ENCODE measurements around the gene CD248.
A peak's percentile ranks its signal among the peaks of the same experiment; 100 is the strongest.

The CD248 gene

GRCh38 chr11:66281001-66281400, 35.8 kb downstream of the CD248 start:
- DNase-seq (ENCODE audit: low spot score) (no peak), ATAC-seq (ENCODE audit: low read depth) (no peak)
- H3K4me1 ChIP-seq (ENCODE audit: insufficient read depth, poor library complexity, severe bottlenecking), result no peaks in the 10 kb centered on the region
- no peak for TF ChIP-seq CTCF (IDR thresholded peaks at IDR 0.05; ENCODE audit: poor library complexity, severe bottlenecking)
- no peak overlapping the region for H3K27ac ChIP-seq (ENCODE audit: poor library complexity, severe bottlenecking)
- H3K27me3 ChIP-seq (ENCODE audit: insufficient read depth, poor library complexity, severe bottlenecking), result no peaks in the 10 kb centered on the region
- no peak overlapping the region for H3K4me3 ChIP-seq (ENCODE audit: severe bottlenecking)
- H3K9me3 ChIP-seq (ENCODE audit: severe bottlenecking), result no peaks in the 10 kb centered on the region
- H3K36me3 ChIP-seq (ENCODE audit: low read depth), result peaks cover 13% of the 10 kb centered on the region; the same call in 1 of the 2 replicates

GRCh38 chr11:66280428-66280827, 36.4 kb downstream of the CD248 start:
- Histone ChIP-seq H3K36me3 (ENCODE audit: low read depth) (peaks cover 16% of the 10 kb centered on the region), H3K4me1 (ENCODE audit: insufficient read depth, poor library complexity, severe bottlenecking) (no peaks in the 10 kb centered on the region), H3K4me3 (ENCODE audit: severe bottlenecking) (no peak overlapping the region), H3K27ac (ENCODE audit: poor library complexity, severe bottlenecking) (no peak overlapping the region), H3K9me3 (ENCODE audit: severe bottlenecking) (no peaks in the 10 kb centered on the region), H3K27me3 (ENCODE audit: insufficient read depth, poor library complexity, severe bottlenecking) (no peaks in the 10 kb centered on the region)
- ATAC-seq (ENCODE audit: low read depth), result no peak
- DNase-seq (ENCODE audit: low spot score), result peak; percentile 61
- no peak for TF ChIP-seq CTCF (IDR thresholded peaks at IDR 0.05; ENCODE audit: poor library complexity, severe bottlenecking)

GRCh38 chr11:66279092-66279734, 37.6 kb downstream of the CD248 start:
- no peak for TF ChIP-seq CTCF (IDR thresholded peaks at IDR 0.05; ENCODE audit: poor library complexity, severe bottlenecking)
- Histone ChIP-seq H3K36me3 (ENCODE audit: low read depth) (peaks cover 12% of the 10 kb centered on the region), H3K27me3 (ENCODE audit: insufficient read depth, poor library complexity, severe bottlenecking) (no peaks in the 10 kb centered on the region), H3K9me3 (ENCODE audit: severe bottlenecking) (no peaks in the 10 kb centered on the region), H3K4me1 (ENCODE audit: insufficient read depth, poor library complexity, severe bottlenecking) (no peaks in the 10 kb centered on the region), H3K4me3 (ENCODE audit: severe bottlenecking) (no peak overlapping the region), H3K27ac (ENCODE audit: poor library complexity, severe bottlenecking) (no peak overlapping the region)
- DNase-seq (ENCODE audit: low spot score) (peak; percentile 47), ATAC-seq (ENCODE audit: low read depth) (no peak)

- Histone ChIP-seq H3K27me3 (ENCODE audit: insufficient read depth, poor library complexity, severe bottlenecking) (no peaks in the 10 kb centered on the region), H3K4me3 (ENCODE audit: severe bottlenecking) (peak overlapping the region; percentile 32), H3K36me3 (ENCODE audit: low read depth) (peaks cover 16% of the 10 kb centered on the region), H3K4me1 (ENCODE audit: insufficient read depth, poor library complexity, severe bottlenecking) (no peaks in the 10 kb centered on the region), H3K9me3 (ENCODE audit: severe bottlenecking) (no peaks in the 10 kb centered on the region), H3K27ac (ENCODE audit: poor library complexity, severe bottlenecking) (no peak overlapping the region)
- TF ChIP-seq CTCF (IDR thresholded peaks at IDR 0.05; ENCODE audit: poor library complexity, severe bottlenecking), result no peak
- DNase-seq (ENCODE audit: low spot score) (no peak), ATAC-seq (ENCODE audit: low read depth) (no peak)
Measured at GRCh38 chr11:66278363-66279091, 38.3 kb downstream of the CD248 start.
